Astrocyte of the cerebellum (primary cell): Measurements from ENCODE around the gene ADAMTS19.

Source experiments
- DNase-seq: peaks from one replicate; pipeline ENCODE4 v3.0.0-alpha.2; 2011; ENCODE audit warnings: low read depth
- H3K4me3 ChIP-seq: 2 replicates; pipeline ENCODE4 v1.5.1; 2011; ENCODE audit warnings: mild to moderate bottlenecking, low read depth, low read length, moderate library complexity
- CTCF ChIP-seq: IDR thresholded peaks from 2 replicates; pipeline ENCODE4 v1.5.1; 2012; ENCODE audit warnings: low read length, low read depth, moderate library complexity, mild to moderate bottlenecking; ENCODE audit errors: missing control alignments
- in situ Hi-C: cut with HindIII; loops from 2 replicates; pipeline ENCODE4 v1.10.0; 2017; ENCODE audit warnings: low sequenced_read_pairs

The ADAMTS19 gene

GRCh38 chr5:129447968-129448367 is 12.1 kb upstream of the ADAMTS19 start:
- no peak for DNase-seq
- H3K4me3 ChIP-seq: no peak overlapping the region
- no peak for TF ChIP-seq CTCF
- in situ Hi-C loops: no loop called here

- no peak for TF ChIP-seq CTCF
- no peak for DNase-seq
- in situ Hi-C loops: no loop called here
- no peak overlapping the region for H3K4me3 ChIP-seq
Measured at GRCh38 chr5:129448654-129449053, 11.4 kb upstream of the ADAMTS19 start.

- TF ChIP-seq CTCF: no peak
- H3K4me3 ChIP-seq: no peak overlapping the region
- in situ Hi-C loops: no loop called here
- DNase-seq: no peak
Measured at GRCh38 chr5:129454461-129454860, 5.6 kb upstream of the ADAMTS19 start.

- in situ Hi-C loops: no loop called here
- peak overlapping the region; percentile 48 for H3K4me3 ChIP-seq
- no peak for TF ChIP-seq CTCF
- no peak for DNase-seq
Measured at GRCh38 chr5:129459450-129459776, 685 bp upstream of the ADAMTS19 start.

GRCh38 chr5:129460672-129460935 is 506 bp downstream of the ADAMTS19 start:
- TF ChIP-seq CTCF: no peak
- no peak for DNase-seq

GRCh38 chr5:129460936-129461710 is 1.0 kb downstream of the ADAMTS19 start:
- in situ Hi-C loops: no loop called here
- H3K4me3 ChIP-seq: peak overlapping the region; percentile 48
- DNase-seq: no peak
- TF ChIP-seq CTCF: peak; percentile 21

More at GRCh38 chr5:129460672-129460935, 506 bp downstream of the ADAMTS19 start:
- peak overlapping the region; percentile 48 for H3K4me3 ChIP-seq
- in situ Hi-C loops: no loop called here

- no peak for TF ChIP-seq CTCF
- DNase-seq: no peak
- in situ Hi-C loops: no loop called here
- peak overlapping the region; percentile 48 for H3K4me3 ChIP-seq
Measured at GRCh38 chr5:129461711-129462332, 1.7 kb downstream of the ADAMTS19 start.
